Measurements from ENCODE around the gene USO1. TPM values are rescaled to one million over a fixed set of nuclear protein-coding genes. Genes with fewer than 3 reads are reported as not detected.

Gene USO1
- total and polyA plus RNA-seq, 9 of the 15 experiments (the other 6 are each of a cell fraction or from before 2014, with no cell fraction given), result 19.3 to 97.8 (median 48.5) TPM

GRCh38 chr4:75834772-75835154 is 110.4 kb downstream of the USO1 start:
- BruUV-seq (replicated peaks), result no TSS peak
- FAIRE-seq (no peak), DNase-seq (ENCODE audit: extremely low read depth in 1 of 4, low spot score in 3 of 4) (no peak), ATAC-seq (no peak)
- Histone ChIP-seq H3K27me3 (ENCODE audit: control insufficient read depth in 2 of 2, insufficient read depth in 2 of 2, low read length in 2 of 2) (no peaks in the 10 kb centered on the region), H3K9ac (ENCODE audit: insufficient read depth in 1 of 2, low read depth in 2 of 2, low read length in 2 of 2) (no peak overlapping the region), H3K79me2 (ENCODE audit: control insufficient read depth, insufficient read depth, low read length) (no peaks in the 10 kb centered on the region), H3K36me3 (ENCODE audit: control insufficient read depth, insufficient read depth, low read length) (no peaks in the 10 kb centered on the region), H3K4me3 (no peak overlapping the region), H3K4me1 (replicated peaks in 1 of 2; ENCODE audit: control insufficient read depth in 2 of 2, insufficient read depth in 2 of 2, low read length in 2 of 2) (no peaks in the 10 kb centered on the region), H3K9me3 (replicated peaks; ENCODE audit: control insufficient read depth, insufficient read depth, low read depth, low read length) (no peaks in the 10 kb centered on the region; the same call in 1 of the 2 replicates), H4K20me1 (replicated peaks; ENCODE audit: control insufficient read depth, insufficient read depth, low read length) (no peaks in the 10 kb centered on the region), H3K4me2 (ENCODE audit: insufficient read depth, low read length) (no peak overlapping the region), H3K9me1 (ENCODE audit: control insufficient read depth, insufficient read depth, low read length) (no peaks in the 10 kb centered on the region), H2AFZ (ENCODE audit: low read depth, low read length) (0 out of 2 replicates have a peak overlapping the region, but pooled peaks have one; percentile 8), H3K27ac (ENCODE audit: extremely low read depth, low read depth, low read length) (no peak overlapping the region)
- in situ Hi-C loops (cut with MboI) (no loop called here), intact Hi-C loops (cut with micrococcal nuclease) (no loop called here)
- 27% methylated on average over 2 of the region's 2 CpGs for WGBS (ENCODE audit: insufficient coverage, low coverage, missing lambda C conversion rate)
- CTCF ChIA-PET (ENCODE audit: low intra/inter-chr PET ratio), result no interaction called here
- POLR2A ChIA-PET, result no interaction called here
- TF ChIP-seq ZBTB12 (CRISPR knock-in tag; IDR thresholded peaks at IDR 0.05) (no peak), ESRRB (CRISPR knock-in tag; IDR thresholded peaks at IDR 0.05; ENCODE audit: borderline replicate concordance) (no peak), MBD1 (CRISPR knock-in tag; IDR thresholded peaks at IDR 0.05) (no peak), MEIS2 (IDR thresholded peaks at IDR 0.05; ENCODE audit: partially characterized antibody) (no peak), ATF1 (CRISPR knock-in tag; IDR thresholded peaks at IDR 0.05) (no peak), ATF1 (tag; IDR thresholded peaks at IDR 0.05) (no peak), E2F5 (CRISPR knock-in tag; IDR thresholded peaks at IDR 0.05) (no peak)
